Progenitor cell of endocrine pancreas (in vitro differentiated cells): Measurements from ENCODE around the gene AHDC1. TPM values are rescaled to one million over a fixed set of nuclear protein-coding genes. Genes with fewer than 3 reads are reported as not detected.

Experiments used
- DNase-seq: peaks from one replicate; pipeline ENCODE4 v3.0.0; 2021; ENCODE audit warnings: low spot score; ENCODE audit not compliant: unreplicated experiment
- H3K27ac Mint-ChIP-seq: 2 replicates; pipeline ENCODE4 v1.8.0; 2021; ENCODE audit warnings: mild to moderate bottlenecking, moderate library complexity, mixed read lengths
- H3K27me3 Mint-ChIP-seq: 2 replicates; pipeline ENCODE4 v1.8.0; 2021; ENCODE audit warnings: mixed read lengths
- H3K36me3 Mint-ChIP-seq: 2 replicates; pipeline ENCODE4 v1.8.0; 2022; ENCODE audit warnings: mixed read lengths; ENCODE audit not compliant: insufficient read depth
- H3K4me1 Mint-ChIP-seq: 2 replicates; pipeline ENCODE4 v1.8.0; 2021; ENCODE audit warnings: low read depth, mixed read lengths
- H3K4me3 Mint-ChIP-seq: 2 replicates; pipeline ENCODE4 v1.8.0; 2021; ENCODE audit warnings: low read depth, mild to moderate bottlenecking, moderate library complexity, mixed read lengths
- H3K9me3 Mint-ChIP-seq: 2 replicates; pipeline ENCODE4 v1.8.0; 2021; ENCODE audit warnings: low read depth, mixed read lengths
- CTCF ChIP-seq: fragments of 200-600 bp; sonication (generic); IDR thresholded peaks from one replicate; pipeline ENCODE4 v1.5.0; 2021; ENCODE audit warnings: antibody characterized with exemption, mild to moderate bottlenecking; ENCODE audit not compliant: unreplicated experiment
- total RNA-seq: library from RNA; stranded (reverse); gene quantifications from 2 replicates; pipeline ENCODE4 v1.2.1, GENCODE V29; 2021

AHDC1 gene
- total RNA-seq, 1 donor from 2014 or later: 53.3 TPM

GRCh38 chr1:27592232-27592930 lies 11.6 kb downstream of the AHDC1 start:
- DNase-seq: no peak
- Mint-ChIP-seq H3K27ac (no peak overlapping the region), H3K27me3 (no peaks in the 10 kb centered on the region), H3K9me3 (no peaks in the 10 kb centered on the region), H3K36me3 (no peaks in the 10 kb centered on the region), H3K4me1 (peaks cover 9% of the 10 kb centered on the region), H3K4me3 (no peak overlapping the region)
- no peak for TF ChIP-seq CTCF

- no peak for DNase-seq
- Mint-ChIP-seq H3K36me3 (no peaks in the 10 kb centered on the region), H3K9me3 (no peaks in the 10 kb centered on the region), H3K27ac (no peak overlapping the region), H3K4me1 (peaks cover 9% of the 10 kb centered on the region), H3K27me3 (no peaks in the 10 kb centered on the region), H3K4me3 (no peak overlapping the region)
- TF ChIP-seq CTCF: no peak
These were observed 12.3 kb downstream of the AHDC1 start for GRCh38 chr1:27591622-27592021.

- DNase-seq: no peak
- peaks cover 10% of the 10 kb centered on the region for H3K4me1 Mint-ChIP-seq
- H3K27ac Mint-ChIP-seq: no peak overlapping the region
- no peak for TF ChIP-seq CTCF
- no peaks in the 10 kb centered on the region for H3K9me3 Mint-ChIP-seq
- no peaks in the 10 kb centered on the region for H3K36me3 Mint-ChIP-seq
- H3K4me3 Mint-ChIP-seq: no peak overlapping the region
- no peaks in the 10 kb centered on the region for H3K27me3 Mint-ChIP-seq
These were observed 12.9 kb downstream of the AHDC1 start for GRCh38 chr1:27590917-27591508.

- no peaks in the 10 kb centered on the region for H3K36me3 Mint-ChIP-seq
- H3K27ac Mint-ChIP-seq: no peak overlapping the region
- H3K9me3 Mint-ChIP-seq: no peaks in the 10 kb centered on the region
- no peak for DNase-seq
- TF ChIP-seq CTCF: no peak
- H3K27me3 Mint-ChIP-seq: no peaks in the 10 kb centered on the region
- no peak overlapping the region for H3K4me3 Mint-ChIP-seq
- H3K4me1 Mint-ChIP-seq: peaks cover 12% of the 10 kb centered on the region
These were observed 14.0 kb downstream of the AHDC1 start for GRCh38 chr1:27589841-27590426.

- no peaks in the 10 kb centered on the region for H3K9me3 Mint-ChIP-seq
- H3K27ac Mint-ChIP-seq: no peak overlapping the region
- no peak for TF ChIP-seq CTCF
- peaks cover 12% of the 10 kb centered on the region for H3K4me1 Mint-ChIP-seq
- no peaks in the 10 kb centered on the region for H3K36me3 Mint-ChIP-seq
- no peak for DNase-seq
- no peaks in the 10 kb centered on the region for H3K27me3 Mint-ChIP-seq
- no peak overlapping the region for H3K4me3 Mint-ChIP-seq
These were observed 14.5 kb downstream of the AHDC1 start for GRCh38 chr1:27589441-27589840.
